Activated B cell treated with CpG ODN at 0.5 μM for 24 hours (primary cell): ENCODE data around the gene GSC2. TPM values are rescaled to one million over a fixed set of nuclear protein-coding genes. Genes with fewer than 3 reads are reported as not detected.

ENCODE experiments used
- ATAC-seq: fragments of 200-7000 bp; cut with Tn5 transposase; one replicate; pipeline ENCODE4 v1.10.0; 2021; ENCODE audit warnings: low read depth, mild to moderate bottlenecking, moderate library complexity
- CTCF ChIA-PET: fragments of 350-600 bp; sonication (Branson Sonifier 250); formaldehyde crosslinking; loops from one replicate; lab custom pipeline; 2021; ENCODE audit warnings: antibody characterized with exemption; lab: Charles Lee
- POLR2A ChIA-PET: fragments of 350-600 bp; sonication (Branson Sonifier 250); formaldehyde crosslinking; loops from one replicate; lab custom pipeline; 2021; ENCODE audit warnings: antibody characterized with exemption; lab: Charles Lee
- DNase-seq: peaks from one replicate; pipeline ENCODE4 v3.0.0; 2022
- H3K27ac Mint-ChIP-seq: one replicate; pipeline ENCODE4 v1.8.0; 2020; ENCODE audit warnings: mixed read lengths
- H3K27me3 Mint-ChIP-seq: one replicate; pipeline ENCODE4 v1.8.0; 2021; ENCODE audit warnings: mixed read lengths
- H3K36me3 Mint-ChIP-seq: one replicate; pipeline ENCODE4 v1.8.0; 2021; ENCODE audit warnings: low read depth, mixed read lengths
- H3K4me1 Mint-ChIP-seq: one replicate; pipeline ENCODE4 v1.8.0; 2021; ENCODE audit warnings: mixed read lengths
- H3K4me3 Mint-ChIP-seq: one replicate; pipeline ENCODE4 v1.8.0; 2020; ENCODE audit warnings: mild to moderate bottlenecking, mixed read lengths
- H3K9me3 Mint-ChIP-seq: one replicate; pipeline ENCODE4 v1.8.0; 2020; ENCODE audit warnings: mixed read lengths
- intact Hi-C: fragments of 100-400 bp; cut with micrococcal nuclease; formaldehyde crosslinking; loops from one replicate; pipeline ENCODE4 v1.15.1; 2024
- total RNA-seq: library from RNA; stranded (reverse); gene quantifications from 2 replicates; pipeline ENCODE4 v1.2.3, GENCODE V29; 2022
- TF ChIP-seq, protein P1 (sequence below): fragments of 200-600 bp; IDR thresholded peaks from one replicate; pipeline ENCODE4 v1.8.0; 2022; ENCODE audit warnings: antibody characterized with exemption, mild to moderate bottlenecking

Gene GSC2
- total RNA-seq, 1 donor from 2014 or later: not detected

GRCh38 chr22:19128009-19128401 lies 22.1 kb downstream of the GSC2 start:
- intact Hi-C loops: no loop called here

DNA sequence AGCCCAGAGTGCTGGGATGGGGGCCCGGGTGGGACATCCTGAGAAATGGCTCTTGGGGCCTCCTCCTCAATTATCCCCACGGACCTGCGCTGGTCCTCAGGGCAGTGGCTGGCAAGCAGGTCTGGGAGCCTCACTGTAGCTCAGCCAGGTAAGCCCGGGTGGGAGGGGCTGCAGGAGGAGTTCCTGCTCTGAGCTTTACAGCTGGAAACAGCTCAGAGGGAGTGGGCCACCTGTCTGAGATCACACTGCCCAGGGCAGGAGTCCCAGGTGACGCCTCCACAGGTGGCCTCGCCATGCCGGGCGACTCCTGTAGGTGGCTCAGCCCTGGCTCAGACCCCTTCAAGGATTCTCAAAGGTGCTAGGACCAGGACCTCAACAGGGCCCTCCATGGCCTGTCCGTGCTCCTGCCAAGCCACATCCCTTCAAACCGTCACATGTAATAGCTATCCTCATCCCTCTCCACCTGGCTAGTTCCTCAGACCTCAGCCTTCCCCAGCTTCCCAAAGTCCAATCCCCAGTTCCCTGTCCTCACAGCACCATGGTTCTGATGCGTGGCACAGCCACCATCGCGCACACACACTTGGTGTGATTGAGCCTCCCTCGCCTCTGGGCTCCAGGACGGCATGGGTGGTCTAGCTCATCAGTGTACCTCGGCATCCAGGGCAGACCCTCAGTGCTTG lies 22.6 kb downstream of the GSC2 start:
- ATAC-seq (no peak), DNase-seq (no peak)
- no peak overlapping the region for H3K4me3 Mint-ChIP-seq
- ChIA-PET POLR2A (no interaction called here), CTCF (no interaction called here)
- intact Hi-C loops: no loop called here
- TF ChIP-seq, protein P1, sequence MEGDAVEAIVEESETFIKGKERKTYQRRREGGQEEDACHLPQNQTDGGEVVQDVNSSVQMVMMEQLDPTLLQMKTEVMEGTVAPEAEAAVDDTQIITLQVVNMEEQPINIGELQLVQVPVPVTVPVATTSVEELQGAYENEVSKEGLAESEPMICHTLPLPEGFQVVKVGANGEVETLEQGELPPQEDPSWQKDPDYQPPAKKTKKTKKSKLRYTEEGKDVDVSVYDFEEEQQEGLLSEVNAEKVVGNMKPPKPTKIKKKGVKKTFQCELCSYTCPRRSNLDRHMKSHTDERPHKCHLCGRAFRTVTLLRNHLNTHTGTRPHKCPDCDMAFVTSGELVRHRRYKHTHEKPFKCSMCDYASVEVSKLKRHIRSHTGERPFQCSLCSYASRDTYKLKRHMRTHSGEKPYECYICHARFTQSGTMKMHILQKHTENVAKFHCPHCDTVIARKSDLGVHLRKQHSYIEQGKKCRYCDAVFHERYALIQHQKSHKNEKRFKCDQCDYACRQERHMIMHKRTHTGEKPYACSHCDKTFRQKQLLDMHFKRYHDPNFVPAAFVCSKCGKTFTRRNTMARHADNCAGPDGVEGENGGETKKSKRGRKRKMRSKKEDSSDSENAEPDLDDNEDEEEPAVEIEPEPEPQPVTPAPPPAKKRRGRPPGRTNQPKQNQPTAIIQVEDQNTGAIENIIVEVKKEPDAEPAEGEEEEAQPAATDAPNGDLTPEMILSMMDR: no peak
- peaks cover 7% of the 10 kb centered on the region for H3K4me1 Mint-ChIP-seq
- no peaks in the 10 kb centered on the region for H3K9me3 Mint-ChIP-seq
- H3K27me3 Mint-ChIP-seq: no peaks in the 10 kb centered on the region
- H3K27ac Mint-ChIP-seq: no peak overlapping the region
- H3K36me3 Mint-ChIP-seq: peaks cover 14% of the 10 kb centered on the region

More at GRCh38 chr22:19128009-19128401, 22.1 kb downstream of the GSC2 start:
- POLR2A ChIA-PET: no interaction called here
- TF ChIP-seq, protein P1: no peak
- Mint-ChIP-seq H3K4me1 (peaks cover 1% of the 10 kb centered on the region), H3K9me3 (no peaks in the 10 kb centered on the region), H3K4me3 (no peak overlapping the region), H3K36me3 (peaks cover 19% of the 10 kb centered on the region), H3K27me3 (no peaks in the 10 kb centered on the region), H3K27ac (no peak overlapping the region)
- no peak for DNase-seq
- no peak for ATAC-seq
- CTCF ChIA-PET: no interaction called here

DNA sequence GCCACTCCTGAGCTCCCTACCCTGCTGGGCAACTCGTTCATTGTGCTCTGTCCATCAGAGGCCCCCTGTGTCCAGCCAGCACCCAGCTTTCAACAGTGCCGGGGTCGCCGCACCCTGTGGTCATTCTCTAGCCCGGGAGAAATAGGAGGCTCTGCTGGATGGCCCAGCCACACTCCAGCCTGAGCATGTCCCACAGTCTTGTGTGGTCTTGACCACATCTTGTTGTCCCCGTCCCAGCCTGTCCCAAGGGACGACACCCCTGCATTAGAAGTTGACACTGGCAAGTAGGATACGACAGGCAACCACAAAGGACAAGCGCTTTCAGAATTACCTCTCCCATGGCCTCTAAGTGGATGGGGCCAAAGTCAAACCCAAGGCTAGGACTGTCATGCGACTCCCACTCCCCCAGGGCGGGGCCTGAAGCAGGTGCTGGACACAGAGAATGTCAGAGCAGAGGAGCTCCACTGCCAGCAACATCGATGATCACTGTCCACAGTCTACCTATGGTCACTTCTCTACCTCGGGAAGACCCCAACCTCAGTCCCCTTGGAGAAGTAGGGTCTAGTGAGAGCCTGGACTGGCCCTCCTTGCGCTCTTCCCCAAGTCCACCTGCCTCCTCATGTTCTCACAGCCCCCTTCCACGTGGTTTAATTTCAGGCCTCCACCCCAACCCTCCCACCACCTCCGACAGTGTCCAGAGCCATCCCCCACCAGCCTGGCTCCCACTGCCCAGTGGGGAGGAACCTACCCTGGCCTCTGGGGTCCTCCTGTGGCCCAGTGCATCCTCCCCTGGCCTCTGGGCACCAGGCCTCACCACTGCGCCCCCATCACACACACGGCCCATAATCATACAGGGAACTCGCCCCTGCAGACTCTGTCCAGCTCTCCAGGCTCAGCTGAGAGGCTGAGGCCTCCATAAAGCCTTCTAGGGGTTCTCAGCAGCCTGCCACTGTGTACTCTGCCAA lies 23.5 kb downstream of the GSC2 start:
- DNase-seq (no peak), ATAC-seq (no peak)
- Mint-ChIP-seq H3K36me3 (peaks cover 6% of the 10 kb centered on the region), H3K27ac (no peak overlapping the region), H3K4me1 (peaks cover 7% of the 10 kb centered on the region), H3K4me3 (no peak overlapping the region), H3K9me3 (no peaks in the 10 kb centered on the region), H3K27me3 (no peaks in the 10 kb centered on the region)
- TF ChIP-seq, protein P1: no peak
- intact Hi-C loops: no loop called here
- ChIA-PET POLR2A (no interaction called here), CTCF (interaction anchor here (1.1 kb wide), 1 partner anchor 17 kb away, joined by 3 read pairs; the partner anchor contains the start of gene ESS2)

- POLR2A ChIA-PET: no interaction called here
- DNase-seq (no peak), ATAC-seq (no peak)
- Mint-ChIP-seq H3K36me3 (peaks cover 4% of the 10 kb centered on the region), H3K9me3 (no peaks in the 10 kb centered on the region), H3K27me3 (no peaks in the 10 kb centered on the region), H3K4me1 (peaks cover 16% of the 10 kb centered on the region), H3K4me3 (no peak overlapping the region), H3K27ac (no peak overlapping the region)
- intact Hi-C loops: no loop called here
- CTCF ChIA-PET: interaction anchor here (1.1 kb wide), 1 partner anchor 18 kb away, joined by 3 read pairs; the partner anchor contains the start of gene ESS2
- TF ChIP-seq, protein P1: no peak
These were observed 24.4 kb downstream of the GSC2 start for GRCh38 chr22:19125474-19126308.
